GM18502 (cell line): ENCODE data around the gene ADSS1.

Experiments
- ATAC-seq: cut with Tn5 transposase; IDR thresholded peaks from one replicate; pipeline ENCODE4 v1.9.1; 2021; ENCODE audit warnings: mild to moderate bottlenecking; ENCODE audit not compliant: unreplicated experiment, poor library complexity

Gene ADSS1

GRCh38 chr14:104697892-104698583 lies 26.0 kb upstream of the ADSS1 start:
- ATAC-seq = no peak

GRCh38 chr14:104698688-104699425 lies 25.2 kb upstream of the ADSS1 start:
- ATAC-seq = no peak

- ATAC-seq = no peak
Measured at GRCh38 chr14:104699426-104699748, 24.6 kb upstream of the ADSS1 start.

- no peak for ATAC-seq
Measured at GRCh38 chr14:104700225-104700651, 23.8 kb upstream of the ADSS1 start.

- ATAC-seq = no peak
Measured at GRCh38 chr14:104700747-104701217, 23.2 kb upstream of the ADSS1 start.

- ATAC-seq = no peak
Measured at GRCh38 chr14:104701383-104702076, 22.5 kb upstream of the ADSS1 start.

- ATAC-seq = no peak
Measured at GRCh38 chr14:104702106-104702505, 21.9 kb upstream of the ADSS1 start.

- no peak for ATAC-seq
Measured at GRCh38 chr14:104702673-104703072, 21.4 kb upstream of the ADSS1 start.

- no peak for ATAC-seq
Measured at GRCh38 chr14:104703269-104703668, 20.8 kb upstream of the ADSS1 start.

- no peak for ATAC-seq
Measured at GRCh38 chr14:104704252-104704651, 19.8 kb upstream of the ADSS1 start.

GRCh38 chr14:104705340-104706047 lies 18.5 kb upstream of the ADSS1 start:
- ATAC-seq = no peak

- ATAC-seq = no peak
Measured at GRCh38 chr14:104706733-104707607, 17.1 kb upstream of the ADSS1 start.

- no peak for ATAC-seq
Measured at GRCh38 chr14:104707608-104708595, 16.1 kb upstream of the ADSS1 start.

GRCh38 chr14:104708606-104709268 lies 15.3 kb upstream of the ADSS1 start:
- ATAC-seq = peak; percentile 63

GRCh38 chr14:104709387-104710039 lies 14.5 kb upstream of the ADSS1 start:
- no peak for ATAC-seq

GRCh38 chr14:104710071-104710735 lies 13.8 kb upstream of the ADSS1 start:
- ATAC-seq = no peak
